ENCODE data around the gene SLAMF1.
A peak's percentile ranks its signal among the peaks of the same experiment; 100 is the strongest.

Gene SLAMF1

GRCh38 chr1:160669802-160670201 lies 23.0 kb upstream of the SLAMF1 start:
- H3K4me1 ChIP-seq (ENCODE audit: control insufficient read depth in 1 of 2, insufficient read depth in 1 of 2, low read depth in 1 of 2, low read length in 1 of 2) = peaks cover 43 to 53% of the 10 kb centered on the region in 2 experiments
- no peak overlapping the region for H3K4me3 ChIP-seq (ENCODE audit: low read depth in 1 of 2, low read length in 1 of 2)
- no peaks in the 10 kb centered on the region for H3K9me3 ChIP-seq
- H3K27me3 ChIP-seq = no peaks in the 10 kb centered on the region
- no peaks in the 10 kb centered on the region for H3K36me3 ChIP-seq
- TF ChIP-seq, protein P1, sequence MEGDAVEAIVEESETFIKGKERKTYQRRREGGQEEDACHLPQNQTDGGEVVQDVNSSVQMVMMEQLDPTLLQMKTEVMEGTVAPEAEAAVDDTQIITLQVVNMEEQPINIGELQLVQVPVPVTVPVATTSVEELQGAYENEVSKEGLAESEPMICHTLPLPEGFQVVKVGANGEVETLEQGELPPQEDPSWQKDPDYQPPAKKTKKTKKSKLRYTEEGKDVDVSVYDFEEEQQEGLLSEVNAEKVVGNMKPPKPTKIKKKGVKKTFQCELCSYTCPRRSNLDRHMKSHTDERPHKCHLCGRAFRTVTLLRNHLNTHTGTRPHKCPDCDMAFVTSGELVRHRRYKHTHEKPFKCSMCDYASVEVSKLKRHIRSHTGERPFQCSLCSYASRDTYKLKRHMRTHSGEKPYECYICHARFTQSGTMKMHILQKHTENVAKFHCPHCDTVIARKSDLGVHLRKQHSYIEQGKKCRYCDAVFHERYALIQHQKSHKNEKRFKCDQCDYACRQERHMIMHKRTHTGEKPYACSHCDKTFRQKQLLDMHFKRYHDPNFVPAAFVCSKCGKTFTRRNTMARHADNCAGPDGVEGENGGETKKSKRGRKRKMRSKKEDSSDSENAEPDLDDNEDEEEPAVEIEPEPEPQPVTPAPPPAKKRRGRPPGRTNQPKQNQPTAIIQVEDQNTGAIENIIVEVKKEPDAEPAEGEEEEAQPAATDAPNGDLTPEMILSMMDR (IDR thresholded peaks at IDR 0.05) = no peak
- no peak overlapping the region for H3K27ac ChIP-seq

GRCh38 chr1:160669276-160669675 lies 22.4 kb upstream of the SLAMF1 start:
- Histone ChIP-seq H3K27me3 (no peaks in the 10 kb centered on the region), H3K36me3 (no peaks in the 10 kb centered on the region), H3K27ac (no peak overlapping the region), H3K4me3 (ENCODE audit: low read depth in 1 of 2, low read length in 1 of 2) (no peak overlapping the region), H3K9me3 (no peaks in the 10 kb centered on the region), H3K4me1 (ENCODE audit: control insufficient read depth in 1 of 2, insufficient read depth in 1 of 2, low read depth in 1 of 2, low read length in 1 of 2) (peaks cover 43 to 53% of the 10 kb centered on the region in 2 experiments)
- TF ChIP-seq, protein P1 (IDR thresholded peaks at IDR 0.05) = no peak

GRCh38 chr1:160667896-160668295 lies 21.1 kb upstream of the SLAMF1 start:
- H3K4me1 ChIP-seq (ENCODE audit: control insufficient read depth in 1 of 2, insufficient read depth in 1 of 2, low read depth in 1 of 2, low read length in 1 of 2) = peaks cover 50 to 54% of the 10 kb centered on the region in 2 experiments
- TF ChIP-seq, protein P1 (IDR thresholded peaks at IDR 0.05) = no peak

DNA sequence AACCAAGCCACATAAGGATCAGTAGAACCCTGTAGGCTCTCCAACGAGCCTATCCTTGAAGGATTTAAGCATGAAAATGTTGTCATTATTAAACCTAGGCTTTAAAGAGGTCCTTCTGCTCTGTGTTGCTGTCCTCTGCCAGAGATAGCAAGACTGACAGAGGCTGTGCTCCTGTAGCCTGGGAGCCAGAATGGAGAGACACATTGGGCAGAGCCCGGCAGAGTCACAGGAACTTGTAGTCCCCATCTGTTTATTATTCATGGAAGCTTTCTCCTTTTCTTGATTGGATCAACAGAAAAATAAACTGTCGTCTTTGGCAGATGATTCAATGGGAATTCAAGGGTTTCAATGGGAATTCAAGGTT lies 19.2 kb upstream of the SLAMF1 start:
- peak overlapping the region; percentile 76 for H3K27ac ChIP-seq
- H3K27me3 ChIP-seq = no peaks in the 10 kb centered on the region
- H3K9me3 ChIP-seq = no peaks in the 10 kb centered on the region
- peak overlapping the region; percentile 49 to 50 for H3K4me3 ChIP-seq (ENCODE audit: low read depth in 1 of 2, low read length in 1 of 2)
- peaks cover 52 to 56% of the 10 kb centered on the region in 2 experiments for H3K4me1 ChIP-seq (ENCODE audit: control insufficient read depth in 1 of 2, insufficient read depth in 1 of 2, low read depth in 1 of 2, low read length in 1 of 2)
- no peaks in the 10 kb centered on the region for H3K36me3 ChIP-seq
- TF ChIP-seq, protein P1 (IDR thresholded peaks at IDR 0.05) = no peak

More at GRCh38 chr1:160667896-160668295, 21.1 kb upstream of the SLAMF1 start:
- Histone ChIP-seq H3K27ac (no peak overlapping the region), H3K4me3 (ENCODE audit: low read depth in 1 of 2, low read length in 1 of 2) (no peak overlapping the region), H3K36me3 (no peaks in the 10 kb centered on the region), H3K27me3 (no peaks in the 10 kb centered on the region), H3K9me3 (no peaks in the 10 kb centered on the region)

- Histone ChIP-seq H3K27me3 (no peaks in the 10 kb centered on the region), H3K9me3 (no peaks in the 10 kb centered on the region), H3K4me1 (ENCODE audit: control insufficient read depth in 1 of 2, insufficient read depth in 1 of 2, low read depth in 1 of 2, low read length in 1 of 2) (peaks cover 52 to 56% of the 10 kb centered on the region in 2 experiments), H3K4me3 (ENCODE audit: low read depth in 1 of 2, low read length in 1 of 2) (peak overlapping the region; percentile 49 to 50), H3K36me3 (no peaks in the 10 kb centered on the region), H3K27ac (peak overlapping the region; percentile 76)
- TF ChIP-seq, protein P1 (IDR thresholded peaks at IDR 0.05) = no peak
Measured at GRCh38 chr1:160665330-160666078, 18.7 kb upstream of the SLAMF1 start.

Measured in neutrophil (primary cell).